NCI-H1436 (cell line): ENCODE data around the gene MRPL22.
"Not testable (repeated sequence)": the region's sequence is repeated elsewhere in the genome, so short reads cannot be mapped to it uniquely, and the experiment has no call there.

Experiments used
- DNase-seq: peaks from one replicate; lab custom pipeline; 2025; lab: John Stamatoyannopoulos, UW

The MRPL22 gene

DNA sequence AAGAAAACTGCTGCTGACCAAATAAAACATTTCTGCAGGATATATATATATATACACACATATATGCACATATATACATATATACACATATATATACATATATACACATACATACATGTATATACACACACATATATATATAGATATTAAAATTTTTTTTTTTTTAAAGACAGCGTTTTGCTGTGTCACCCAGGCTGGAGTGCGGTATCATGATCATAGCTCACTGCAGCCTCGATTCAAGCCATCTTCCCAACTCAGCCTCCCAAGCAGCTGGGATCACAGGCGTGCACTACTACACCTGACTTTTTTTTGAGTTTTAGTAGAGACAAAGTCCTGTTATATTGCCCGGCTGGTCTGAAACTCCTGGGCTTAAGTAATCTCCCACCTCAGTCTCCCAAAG is 2.7 kb downstream of the MRPL22 start:
- no peak for DNase-seq

DNA sequence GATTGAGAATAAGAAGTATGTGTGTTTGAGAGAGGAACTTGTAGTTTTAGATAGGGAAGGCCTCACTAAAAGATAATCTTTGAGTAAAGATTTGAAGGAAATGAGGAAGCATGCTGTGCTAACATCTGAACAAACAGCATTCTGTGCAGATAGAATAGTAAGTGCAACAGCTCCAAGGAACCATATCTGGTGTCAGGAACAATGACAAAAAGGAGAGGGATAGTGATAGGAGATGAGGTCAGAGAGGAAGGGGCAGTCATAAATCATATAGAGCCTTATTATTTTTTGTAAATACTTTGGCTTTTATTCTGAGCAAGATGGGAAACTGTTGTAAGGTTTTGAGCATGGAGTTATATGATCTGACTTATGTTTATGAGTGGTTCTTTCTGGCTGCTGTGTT is 3.8 kb downstream of the MRPL22 start:
- DNase-seq = no peak

DNA sequence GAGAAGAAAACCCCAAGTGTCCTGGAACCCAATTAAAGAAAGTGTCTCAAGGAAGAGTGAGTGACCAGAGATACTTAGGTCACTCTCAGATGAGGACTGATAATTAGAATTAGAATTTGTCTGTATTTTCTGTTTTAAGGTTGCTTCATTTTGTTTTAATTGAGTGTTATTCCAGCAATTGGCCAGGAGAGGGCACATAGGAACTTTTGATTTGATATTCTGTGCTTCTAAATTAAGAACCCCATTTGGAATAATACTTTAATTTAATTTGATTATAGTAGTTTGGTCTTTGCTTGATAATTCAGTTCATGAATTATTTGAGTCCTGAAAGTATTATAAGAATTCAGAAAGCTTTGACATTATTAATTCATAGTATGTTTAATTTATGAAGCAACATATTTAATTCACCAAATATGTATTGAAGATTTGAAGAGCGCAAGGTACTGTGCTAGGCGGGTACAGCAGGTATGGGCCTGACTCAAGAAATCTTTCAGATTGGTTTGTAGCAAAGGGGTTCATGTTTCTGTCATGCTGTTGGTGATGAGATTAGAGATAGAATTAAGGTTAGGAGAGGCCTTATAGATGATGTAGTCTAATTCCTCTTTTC is 4.9 kb downstream of the MRPL22 start:
- DNase-seq = peak; percentile 4

DNA sequence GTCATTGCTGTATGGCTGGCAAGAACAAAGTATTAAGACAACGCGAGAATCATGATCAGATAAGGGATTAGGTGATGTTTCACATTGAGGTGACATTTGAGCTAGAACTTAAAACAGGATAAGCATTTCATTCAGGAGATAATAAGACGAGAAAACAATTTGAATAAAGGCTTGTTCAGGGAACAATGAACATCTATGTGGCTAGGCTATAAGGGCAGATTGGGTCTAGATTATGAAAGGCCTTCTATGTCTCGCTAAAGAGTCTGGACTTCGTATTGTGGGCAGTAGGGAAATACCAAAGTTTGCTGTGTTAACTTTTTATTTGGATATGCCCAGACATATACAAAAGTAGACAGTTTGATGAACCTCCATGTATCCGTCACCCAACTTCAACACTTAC is 6.9 kb downstream of the MRPL22 start:
- no peak for DNase-seq

DNA sequence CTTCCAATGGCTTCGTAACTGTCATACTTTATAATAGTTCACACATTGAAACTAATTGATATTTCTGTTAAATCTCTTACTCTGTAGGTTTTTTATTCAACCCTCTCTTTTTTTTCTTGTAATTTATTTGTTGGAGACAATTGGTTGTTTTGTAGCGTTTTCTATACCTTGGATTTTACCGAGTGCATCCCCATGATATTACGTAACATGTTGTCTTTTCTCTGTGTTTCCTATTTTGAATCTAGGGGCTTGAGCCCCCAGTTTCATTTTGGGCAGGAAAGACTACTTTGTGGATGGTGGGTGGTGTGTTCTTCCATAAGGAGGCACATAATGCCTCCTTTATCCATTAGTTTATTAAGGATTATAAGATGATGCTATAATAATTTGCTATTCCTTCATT is 7.4 kb downstream of the MRPL22 start:
- no peak for DNase-seq

DNA sequence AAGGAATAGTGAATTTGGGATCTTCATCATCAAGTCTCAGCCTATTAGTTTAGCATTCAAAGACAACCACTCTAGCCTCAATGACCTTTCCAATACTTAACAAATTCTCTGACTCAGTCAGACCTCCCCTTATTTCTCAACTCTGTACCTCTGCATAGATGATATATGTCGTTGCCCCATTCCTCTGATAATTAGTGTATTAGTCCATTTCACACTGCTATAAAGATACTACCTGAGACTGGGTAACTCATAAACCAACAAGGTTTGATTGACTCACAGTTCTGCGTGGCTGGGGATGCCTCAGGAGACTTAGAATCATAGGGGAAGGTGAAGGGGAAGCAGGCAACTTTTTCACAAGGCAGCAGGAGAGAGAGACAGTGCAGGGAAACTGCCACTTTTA is 8.9 kb downstream of the MRPL22 start:
- DNase-seq = no peak

DNA sequence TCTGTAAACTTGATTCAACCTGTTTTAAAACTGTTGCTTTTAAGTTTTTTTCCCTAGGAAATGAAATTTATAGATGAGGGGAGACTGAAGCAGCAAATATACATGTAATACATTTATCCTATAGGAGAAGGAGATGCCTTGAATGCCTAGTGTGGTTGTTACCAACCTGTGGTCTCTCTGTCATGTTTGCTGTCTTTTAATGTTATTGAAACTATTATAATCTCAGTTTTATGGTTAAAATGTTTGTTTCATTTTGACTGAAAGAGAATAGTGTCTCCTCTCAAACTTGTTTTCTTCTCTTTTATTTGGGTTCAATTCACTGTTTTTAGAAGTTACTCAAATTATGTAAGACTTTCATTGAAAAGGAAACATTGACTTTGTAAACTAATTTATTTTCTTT is 15.8 kb downstream of the MRPL22 start:
- DNase-seq = no peak

DNA sequence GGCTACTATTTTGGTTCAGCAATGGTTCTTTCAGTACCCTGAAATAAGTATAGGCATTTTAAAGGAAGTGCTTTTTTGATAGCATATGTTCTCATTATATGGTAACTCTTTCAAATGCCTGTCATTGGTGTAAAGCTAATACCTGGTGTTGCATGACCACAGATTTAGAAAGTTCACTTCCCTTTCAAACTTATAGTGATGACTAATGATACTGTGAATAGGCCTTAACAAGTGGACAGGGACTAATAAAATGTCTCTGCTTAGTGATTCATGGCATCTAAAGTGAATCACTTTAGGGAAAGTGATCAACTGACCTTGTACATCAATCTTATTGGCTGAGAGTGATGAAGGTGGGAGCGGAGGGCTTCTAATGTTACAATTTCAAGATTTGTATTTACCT is 21.6 kb downstream of the MRPL22 start:
- DNase-seq = no peak

DNA sequence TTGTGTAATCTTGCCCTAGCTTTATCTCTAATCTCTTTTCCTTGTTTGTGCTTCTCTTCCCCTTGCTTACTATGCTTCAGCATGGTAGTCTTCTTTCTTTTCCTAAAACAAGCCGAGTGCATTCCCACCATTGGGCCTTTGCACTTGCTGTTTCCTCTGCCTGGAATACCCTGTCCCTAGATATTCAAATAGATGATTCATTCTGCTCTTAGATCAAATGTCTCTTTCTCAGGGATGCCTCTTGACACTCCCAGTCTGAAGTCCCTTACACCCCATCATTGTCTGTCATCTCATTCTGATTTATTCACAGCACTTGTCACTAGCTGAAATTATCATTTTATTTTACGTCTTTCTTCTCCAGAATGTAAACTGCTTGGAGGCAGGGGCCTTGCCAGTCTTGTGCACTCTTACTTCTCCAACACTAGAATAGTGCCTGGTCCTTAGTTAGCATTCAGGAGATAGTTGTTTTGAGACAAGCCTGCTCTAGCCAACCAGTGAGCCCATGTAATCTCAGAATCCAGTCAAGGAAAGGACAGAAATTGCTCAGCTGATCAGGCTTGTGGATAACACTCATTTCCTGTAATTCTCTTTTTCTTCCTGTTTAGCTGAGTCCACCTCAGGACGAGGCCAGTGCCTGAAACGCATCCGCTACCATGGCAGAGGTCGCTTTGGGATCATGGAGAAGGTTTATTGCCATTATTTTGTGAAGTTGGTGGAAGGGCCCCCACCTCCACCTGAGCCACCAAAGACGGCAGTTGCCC is 25.4 kb downstream of the MRPL22 start:
- no peak for DNase-seq

DNA sequence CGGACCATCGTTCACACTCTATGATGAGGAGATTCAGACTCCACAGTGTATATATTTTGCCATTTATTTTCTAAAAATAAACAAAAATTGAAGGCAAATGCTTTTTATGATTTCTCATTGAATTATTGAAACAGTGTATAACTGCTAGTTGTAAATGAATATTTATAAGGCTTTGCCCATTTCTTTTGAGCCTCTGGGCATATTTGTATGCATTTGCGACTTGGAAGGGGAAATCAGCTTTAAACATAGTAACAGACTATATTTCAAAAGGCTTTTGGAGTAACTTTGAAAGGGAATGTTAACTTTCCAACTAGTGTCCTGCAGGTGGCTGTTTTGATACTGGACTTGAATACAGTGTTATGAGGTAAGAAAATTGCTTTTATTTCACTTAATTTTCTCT is 26.0 kb downstream of the MRPL22 start:
- no peak for DNase-seq

DNA sequence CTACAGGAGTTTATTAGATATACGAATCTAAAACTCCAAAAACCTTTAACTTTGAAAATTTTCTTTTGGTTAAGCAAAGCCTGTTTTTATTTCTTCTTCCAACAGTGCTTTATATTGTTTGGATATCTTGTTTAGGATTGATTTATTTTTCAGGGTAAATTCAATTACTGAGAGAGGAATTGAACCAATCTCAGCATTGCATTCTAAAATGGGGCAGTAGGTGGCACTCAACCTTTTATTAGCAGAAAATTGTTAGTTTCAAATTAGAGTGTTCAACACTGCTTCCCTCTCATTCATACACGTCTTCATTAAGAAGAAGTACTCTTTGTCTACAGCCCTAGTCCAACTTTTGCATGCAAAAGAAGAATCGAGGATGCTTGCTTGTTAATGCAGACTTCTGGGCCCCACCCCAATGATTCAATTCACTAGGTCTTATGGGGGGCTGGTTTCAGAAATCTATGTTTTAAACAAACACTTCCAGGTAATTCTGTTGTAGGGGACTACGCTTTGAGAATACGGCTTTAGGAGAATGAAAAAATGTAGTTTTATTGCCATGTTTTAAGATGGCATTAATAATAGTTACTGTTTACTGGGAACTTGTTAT is 26.6 kb downstream of the MRPL22 start:
- DNase-seq = no peak

DNA sequence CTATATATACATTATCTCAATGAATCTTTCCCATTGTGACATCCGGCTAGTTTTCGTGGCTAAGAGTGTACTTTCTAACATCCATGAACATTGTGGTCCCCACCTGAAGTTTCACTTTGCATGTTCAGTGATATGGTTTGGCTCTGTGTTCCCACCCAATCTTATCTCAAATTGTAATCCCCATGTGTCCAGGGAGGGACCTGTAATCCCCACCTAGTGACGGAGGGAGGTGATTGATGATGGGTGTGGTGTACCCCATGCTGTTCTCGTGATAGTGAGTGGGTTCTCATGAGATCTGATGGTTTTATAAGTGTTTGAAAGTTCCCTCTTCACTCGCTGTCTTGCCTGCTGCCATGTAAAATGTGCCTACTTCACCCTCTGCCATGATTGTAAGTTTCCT is 28.1 kb downstream of the MRPL22 start:
- DNase-seq = no peak

DNA sequence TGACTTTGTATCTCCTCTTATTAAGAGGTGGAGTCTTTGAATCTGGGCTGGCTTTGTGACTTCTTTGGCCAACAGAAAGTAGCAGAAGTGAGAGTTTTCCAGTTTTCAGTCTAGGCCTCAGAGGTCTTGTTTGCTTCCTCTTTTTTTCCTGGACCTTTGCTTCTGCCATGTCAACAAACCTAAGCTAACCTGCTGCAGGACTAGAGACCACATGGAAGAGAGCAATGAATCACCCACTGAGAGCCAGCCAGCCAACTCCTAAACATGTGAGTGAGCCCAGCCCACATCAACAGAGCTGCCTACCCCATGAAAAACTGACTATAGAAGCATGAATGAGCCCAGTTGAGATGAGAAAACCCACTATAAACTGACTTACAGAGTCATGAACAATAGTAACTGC is 29.9 kb downstream of the MRPL22 start:
- no peak for DNase-seq

DNA sequence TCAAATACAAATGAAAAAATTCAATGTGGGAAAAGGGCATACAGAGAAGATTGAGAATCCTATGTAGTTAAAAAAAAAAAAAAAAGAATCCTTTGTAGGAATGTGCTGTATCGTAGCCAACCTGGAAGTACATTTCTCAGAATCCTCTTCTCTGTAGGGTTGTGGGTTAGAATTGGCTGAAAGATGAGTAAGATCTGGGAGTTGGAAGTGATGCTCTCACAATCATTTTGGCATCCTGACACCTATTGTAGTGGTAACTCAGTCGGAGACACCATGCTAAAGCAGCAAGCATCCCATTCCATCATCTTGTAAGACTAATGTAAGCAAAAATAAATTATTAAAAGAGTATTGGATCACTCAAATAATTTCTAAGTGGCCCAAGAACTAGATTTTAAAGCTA is 30.6 kb downstream of the MRPL22 start:
- DNase-seq = no peak

DNA sequence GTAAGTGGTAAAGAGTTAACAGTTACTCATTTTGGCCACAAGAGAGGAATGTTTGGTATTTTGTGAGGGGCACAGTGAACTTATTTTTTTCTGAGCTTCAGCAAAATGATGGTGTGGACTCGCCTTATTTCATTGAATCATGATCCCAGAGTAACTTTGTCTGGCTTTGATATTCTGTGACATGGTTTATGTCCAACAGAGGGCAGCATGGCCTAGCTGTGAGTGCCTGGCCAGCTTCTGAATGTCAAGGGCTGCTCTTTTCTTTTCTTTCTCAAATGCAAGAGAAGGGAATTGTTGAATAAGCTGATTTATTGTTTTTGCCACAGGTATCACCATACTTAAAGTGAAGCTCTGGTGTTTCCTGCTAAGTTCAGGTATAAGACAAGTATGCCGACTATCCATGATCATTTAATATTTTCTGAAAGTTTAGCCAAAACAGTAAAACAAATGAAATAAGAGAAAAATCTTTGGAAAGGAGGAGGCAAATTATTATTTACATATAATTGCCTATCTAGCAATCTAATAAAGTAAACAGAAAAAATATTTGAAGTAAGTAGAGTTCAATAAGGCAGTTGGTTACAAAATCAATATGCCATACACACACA is 31.7 kb downstream of the MRPL22 start:
- peak; percentile 21 for DNase-seq

DNA sequence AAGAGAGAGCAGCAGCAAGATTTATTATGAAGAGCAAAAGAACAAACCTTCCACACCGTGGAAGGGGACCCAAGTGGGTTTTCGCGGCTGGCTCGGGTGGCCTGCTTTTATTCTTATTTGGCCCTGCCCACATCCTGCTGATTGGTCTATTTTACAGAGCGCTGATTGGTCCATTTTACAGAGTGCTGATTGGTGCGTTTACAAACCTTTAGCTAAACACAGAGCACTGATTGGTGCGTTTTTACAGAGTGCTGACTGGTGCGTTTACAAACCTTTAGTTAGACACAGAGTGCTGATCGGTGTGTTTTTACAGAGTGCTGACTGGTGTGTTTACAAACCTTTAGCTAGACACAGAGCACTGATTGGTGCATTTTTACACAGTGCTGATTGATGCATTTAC is 35.2 kb downstream of the MRPL22 start:
- not testable (repeated sequence) for DNase-seq

DNA sequence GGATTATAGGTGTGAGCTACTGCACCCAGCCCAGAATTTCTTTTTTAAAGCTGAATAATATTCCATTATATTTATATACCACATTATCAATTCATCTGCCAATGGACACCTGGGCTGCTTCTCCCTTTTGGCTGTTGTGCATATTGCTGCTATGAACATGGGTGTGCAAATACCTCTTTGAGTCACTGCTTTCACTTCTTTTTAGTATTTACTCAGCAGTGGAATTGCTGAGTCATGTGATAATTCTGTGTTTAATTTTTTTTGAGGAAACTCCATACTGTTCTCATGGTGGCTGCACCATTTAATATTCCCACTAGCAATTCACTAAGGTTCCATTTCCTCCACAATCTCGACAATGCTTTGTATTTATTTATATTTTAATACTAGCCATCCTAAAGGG is 36.5 kb downstream of the MRPL22 start:
- DNase-seq = no peak

DNA sequence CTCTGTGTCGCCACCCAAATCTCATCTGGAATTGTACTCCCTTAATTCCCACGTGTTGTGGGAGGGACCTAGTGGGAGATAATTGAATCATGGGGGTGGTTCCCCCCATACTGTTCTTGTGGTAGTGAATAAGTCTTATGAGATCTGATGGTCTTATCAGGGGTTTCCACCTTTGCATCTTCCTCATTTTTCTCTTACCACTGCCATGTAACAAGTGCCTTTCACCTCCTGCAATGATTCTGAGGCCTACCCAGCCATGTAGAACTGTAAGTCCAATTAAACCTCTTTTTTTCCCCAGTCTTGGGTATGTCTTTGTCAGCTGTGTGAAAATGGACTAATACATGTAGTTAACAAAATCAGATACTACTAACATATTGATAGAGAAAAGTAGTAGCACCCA is 37.4 kb downstream of the MRPL22 start:
- not testable (repeated sequence) for DNase-seq

DNA sequence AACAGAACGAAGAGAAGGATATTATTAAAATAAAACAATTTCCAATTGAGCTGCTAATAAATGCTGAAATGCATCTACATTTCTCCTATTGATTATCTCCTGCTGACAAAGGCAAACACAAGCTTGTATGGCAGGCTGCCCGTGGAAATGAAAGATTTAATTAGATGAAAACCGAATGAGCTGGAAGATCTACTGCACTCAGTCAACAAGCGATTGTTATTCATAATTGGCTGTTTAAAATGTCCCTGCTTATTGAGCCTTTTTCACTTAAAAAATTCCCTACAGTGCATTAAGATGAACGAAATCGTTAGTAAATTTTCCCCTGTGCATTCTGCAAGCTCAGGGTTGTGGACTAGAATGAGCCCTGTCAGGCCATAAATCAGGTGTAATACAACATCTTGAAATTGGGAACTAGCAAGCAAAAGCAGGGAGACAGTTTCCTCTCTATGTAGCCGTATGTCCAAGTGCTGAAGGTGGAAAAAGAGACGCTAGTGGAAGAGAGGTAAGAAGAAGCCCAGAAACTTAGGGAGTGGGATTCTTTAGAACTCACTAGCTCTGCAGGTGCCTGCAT is 44.2 kb downstream of the MRPL22 start:
- peak; percentile 67 for DNase-seq

DNA sequence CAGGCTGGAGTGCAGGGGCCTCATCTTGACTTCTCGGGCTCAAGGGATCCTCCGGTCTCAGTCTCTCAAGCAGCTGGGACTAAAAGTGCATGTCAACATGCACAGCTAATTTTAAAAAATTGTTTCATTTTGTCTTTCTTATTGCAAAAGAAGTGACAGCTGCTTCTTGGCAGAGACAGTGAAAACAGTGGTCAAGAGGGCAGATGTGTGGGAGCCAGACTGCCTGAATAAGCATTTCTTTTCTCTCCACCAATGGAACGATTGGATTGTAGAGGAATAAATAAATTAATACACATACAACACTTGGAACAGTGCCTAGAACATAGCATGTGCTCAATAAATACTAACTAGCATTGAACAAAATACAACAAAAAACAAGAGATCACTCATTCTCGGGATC is 45.3 kb downstream of the MRPL22 start:
- no peak for DNase-seq

DNA sequence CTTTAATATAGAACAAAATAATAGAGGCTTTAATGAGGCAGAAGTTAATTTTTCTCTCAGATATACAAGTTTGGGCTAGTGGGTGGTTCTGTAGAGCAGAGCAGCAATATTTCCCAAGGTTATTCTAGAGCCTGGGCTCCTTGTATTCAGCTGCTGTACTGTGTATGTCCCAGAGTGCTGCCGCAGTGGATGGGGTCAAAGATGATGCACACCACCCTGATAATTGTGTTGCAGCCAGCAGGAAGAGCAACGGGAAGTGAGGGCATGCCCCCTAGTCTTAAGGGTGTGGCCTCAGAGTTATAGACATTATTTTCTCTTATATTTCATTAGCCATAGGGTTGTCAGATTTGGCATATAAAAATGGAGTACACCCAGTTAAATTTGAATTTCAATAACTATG is 48.8 kb downstream of the MRPL22 start:
- DNase-seq = no peak

DNA sequence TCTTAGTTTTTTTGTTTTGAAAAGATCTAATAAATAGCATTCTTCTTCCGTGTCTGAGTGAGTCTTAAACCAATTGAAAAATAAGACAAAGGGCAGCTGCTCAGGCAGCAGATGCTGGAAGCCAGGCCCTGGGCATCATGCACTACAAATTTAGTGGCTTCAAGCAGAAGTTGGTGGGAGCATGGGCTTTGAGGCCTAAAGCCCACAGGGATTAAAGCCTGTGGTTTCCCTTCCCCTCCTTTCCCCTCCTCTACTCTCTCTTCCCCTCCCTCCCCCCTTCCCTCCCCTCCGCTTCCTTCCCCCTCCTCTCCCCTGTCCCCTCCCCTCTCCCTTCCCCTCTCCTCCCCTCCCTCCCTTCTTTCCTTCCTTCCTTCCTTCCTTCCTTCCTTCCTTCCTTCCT is 52.6 kb downstream of the MRPL22 start:
- no peak for DNase-seq

DNA sequence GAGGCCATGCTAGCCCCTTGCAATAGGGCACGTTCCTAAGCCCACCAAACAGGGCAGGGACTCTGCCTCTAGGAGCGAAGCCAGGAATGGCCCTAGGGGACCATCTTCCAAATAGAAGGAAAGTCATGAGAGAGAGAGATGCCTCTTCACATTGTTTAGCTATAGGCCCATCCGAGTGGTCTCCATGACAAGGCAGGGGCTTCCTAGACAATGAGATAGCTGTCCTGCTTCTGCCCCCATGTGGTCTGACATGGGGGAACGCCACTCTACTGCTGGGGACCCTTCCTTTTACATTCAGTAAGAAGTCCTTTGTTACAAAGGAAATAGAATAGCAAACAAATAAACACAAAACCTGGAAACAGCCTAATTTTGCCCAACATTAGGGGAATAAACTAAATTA is 54.8 kb downstream of the MRPL22 start:
- DNase-seq = no peak
